Testis (tissue), 2 donors: ENCODE results near the gene TBC1D24.

Experiments used
- POLR2A ChIP-seq: fragments of 450-650 bp; IDR thresholded peaks from one replicate; pipeline ENCODE4 v1.6.1; 2017; ENCODE audit warnings: antibody characterized with exemption, mild to moderate bottlenecking, moderate library complexity
- TF ChIP-seq, protein P1 (sequence below), 3 experiments: fragments of 450-650 bp in 2 of 3; fragments of 200-600 bp in 1 of 3; sonication (generic) in 1 of 3; IDR thresholded peaks; one replicate each; pipeline ENCODE4 v1.5.1; 2016 to 2019; ENCODE audit warnings: antibody characterized with exemption in 3 of 3, mild to moderate bottlenecking in 2 of 3, moderate library complexity in 1 of 3

DNA sequence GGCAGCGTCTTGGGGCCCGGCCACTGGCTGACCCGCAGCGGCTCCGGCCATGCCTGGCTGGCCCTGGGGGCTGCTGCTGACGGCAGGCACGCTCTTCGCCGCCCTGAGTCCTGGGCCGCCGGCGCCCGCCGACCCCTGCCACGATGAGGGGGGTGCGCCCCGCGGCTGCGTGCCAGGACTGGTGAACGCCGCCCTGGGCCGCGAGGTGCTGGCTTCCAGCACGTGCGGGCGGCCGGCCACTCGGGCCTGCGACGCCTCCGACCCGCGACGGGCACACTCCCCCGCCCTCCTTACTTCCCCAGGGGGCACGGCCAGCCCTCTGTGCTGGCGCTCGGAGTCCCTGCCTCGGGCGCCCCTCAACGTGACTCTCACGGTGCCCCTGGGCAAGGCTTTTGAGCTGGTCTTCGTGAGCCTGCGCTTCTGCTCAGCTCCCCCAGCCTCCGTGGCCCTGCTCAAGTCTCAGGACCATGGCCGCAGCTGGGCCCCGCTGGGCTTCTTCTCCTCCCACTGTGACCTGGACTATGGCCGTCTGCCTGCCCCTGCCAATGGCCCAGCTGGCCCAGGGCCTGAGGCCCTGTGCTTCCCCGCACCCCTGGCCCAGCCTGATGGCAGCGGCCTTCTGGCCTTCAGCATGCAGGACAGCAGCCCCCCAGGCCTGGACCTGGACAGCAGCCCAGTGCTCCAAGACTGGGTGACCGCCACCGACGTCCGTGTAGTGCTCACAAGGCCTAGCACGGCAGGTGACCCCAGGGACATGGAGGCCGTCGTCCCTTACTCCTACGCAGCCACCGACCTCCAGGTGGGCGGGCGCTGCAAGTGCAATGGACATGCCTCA, 3.1 kb upstream of the TBC1D24 start:
- TF ChIP-seq, protein P1, sequence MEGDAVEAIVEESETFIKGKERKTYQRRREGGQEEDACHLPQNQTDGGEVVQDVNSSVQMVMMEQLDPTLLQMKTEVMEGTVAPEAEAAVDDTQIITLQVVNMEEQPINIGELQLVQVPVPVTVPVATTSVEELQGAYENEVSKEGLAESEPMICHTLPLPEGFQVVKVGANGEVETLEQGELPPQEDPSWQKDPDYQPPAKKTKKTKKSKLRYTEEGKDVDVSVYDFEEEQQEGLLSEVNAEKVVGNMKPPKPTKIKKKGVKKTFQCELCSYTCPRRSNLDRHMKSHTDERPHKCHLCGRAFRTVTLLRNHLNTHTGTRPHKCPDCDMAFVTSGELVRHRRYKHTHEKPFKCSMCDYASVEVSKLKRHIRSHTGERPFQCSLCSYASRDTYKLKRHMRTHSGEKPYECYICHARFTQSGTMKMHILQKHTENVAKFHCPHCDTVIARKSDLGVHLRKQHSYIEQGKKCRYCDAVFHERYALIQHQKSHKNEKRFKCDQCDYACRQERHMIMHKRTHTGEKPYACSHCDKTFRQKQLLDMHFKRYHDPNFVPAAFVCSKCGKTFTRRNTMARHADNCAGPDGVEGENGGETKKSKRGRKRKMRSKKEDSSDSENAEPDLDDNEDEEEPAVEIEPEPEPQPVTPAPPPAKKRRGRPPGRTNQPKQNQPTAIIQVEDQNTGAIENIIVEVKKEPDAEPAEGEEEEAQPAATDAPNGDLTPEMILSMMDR (IDR thresholded peaks at IDR 0.05), result no peak
- TF ChIP-seq POLR2A, result no peak
